Esophagus squamous epithelium (tissue), 5 donors: Measurements from ENCODE around the gene PASD1. TPM values are rescaled to one million over a fixed set of nuclear protein-coding genes. Genes with fewer than 3 reads are reported as not detected.
"Not testable (repeated sequence)": the region's sequence is repeated elsewhere in the genome, so short reads cannot be mapped to it uniquely, and the experiment has no call there.

Source experiments
- DNase-seq: peaks from one replicate; lab custom pipeline; 2025; lab: John Stamatoyannopoulos, UW
- H3K27ac ChIP-seq, 4 donors: fragments of 200-600 bp; sonication (generic); one replicate each; pipeline ENCODE4 v1.5.1; 2016 to 2019; ENCODE audit warnings: mild to moderate bottlenecking in 1 of 4
- H3K27me3 ChIP-seq, 4 donors: fragments of 200-600 bp; sonication (generic); 1 replicate in 3 of 4; 2 replicates in 1 of 4; pipeline versions ENCODE4 v1.5.1 to v1.6.0; 2017 to 2021; ENCODE audit warnings: antibody characterized with exemption in 1 of 4
- H3K36me3 ChIP-seq, 3 donors: fragments of 200-600 bp; sonication (generic); one replicate each; pipeline ENCODE4 v1.5.1; 2016 to 2019
- H3K4me1 ChIP-seq, 3 donors: fragments of 200-600 bp; sonication (generic); one replicate each; pipeline ENCODE4 v1.5.1; 2017 to 2019
- H3K4me3 ChIP-seq, 4 donors: fragments of 200-600 bp; sonication (generic); 1 replicate in 3 of 4; 2 replicates in 1 of 4; pipeline ENCODE4 v1.5.1; 2016 to 2019; ENCODE audit warnings: mild to moderate bottlenecking in 2 of 4, moderate library complexity in 1 of 4
- H3K9me3 ChIP-seq, 3 donors: fragments of 200-600 bp; sonication (generic); one replicate each; pipeline ENCODE4 v1.5.1; 2016 to 2019
- POLR2A ChIP-seq, 4 donors: fragments of 450-650 bp; IDR thresholded peaks; one replicate each; pipeline ENCODE4 v1.6.1; 2017; ENCODE audit warnings: antibody characterized with exemption in 4 of 4, mild to moderate bottlenecking in 4 of 4, moderate library complexity in 3 of 4
- WGBS, 2 donors: methylation state at CpG; one replicate each; pipeline ENCODE4 v1.1.5; 2018; 5-methylcytosine and 5-hydroxymethylcytosine counted together
- intact Hi-C: fragments of 100-400 bp; cut with DNase I; formaldehyde crosslinking; loops from one replicate; pipeline ENCODE4 v1.15.0; 2022
- total RNA-seq, 4 donors: library from RNA; depleted of rRNA; stranded (reverse); fragments of >200 nt; gene quantifications; one replicate each; pipeline ENCODE4 v1.1.0, GENCODE V29; 2016
- TF ChIP-seq, protein P1 (sequence below), 6 experiments: fragments of 450-650 bp in 4 of 6; fragments of 200-600 bp in 2 of 6; sonication (generic) in 2 of 6; IDR thresholded peaks; one replicate each; pipeline ENCODE4 v1.5.1; 2016 to 2019; ENCODE audit warnings: antibody characterized with exemption in 6 of 6, mild to moderate bottlenecking in 4 of 6, moderate library complexity in 4 of 6
- donor health status: DM: yes; HTN: yes; CAD: no.

The PASD1 gene
- total RNA-seq, 4 donors from 2014 or later: not detected

DNA sequence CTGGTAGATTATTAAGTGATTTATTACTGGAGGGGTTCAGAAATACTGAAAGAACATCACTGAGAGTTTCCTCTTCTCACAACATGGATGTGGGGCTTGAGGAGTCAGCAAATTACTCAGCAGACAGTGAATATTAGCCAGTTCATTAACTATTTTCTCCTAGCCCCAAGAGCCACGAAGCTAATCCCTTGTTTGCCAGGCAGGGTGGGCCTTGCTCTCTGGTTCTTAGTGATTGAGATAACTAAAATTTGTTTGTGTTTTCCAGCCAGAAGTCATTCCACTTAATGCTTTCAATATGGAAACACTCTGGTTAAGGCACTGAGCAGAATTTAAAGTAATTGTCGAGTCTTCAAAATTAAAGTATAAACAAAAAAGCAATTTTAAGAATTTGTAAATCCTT is 40.1 kb upstream of the PASD1 start:
- Histone ChIP-seq H3K36me3 (no peaks in the 10 kb centered on the region), H3K4me1 (no peaks in the 10 kb centered on the region), H3K27me3 (peaks cover 0 to 4% (median 0%) of the 10 kb centered on the region in 4 donors), H3K9me3 (no peaks in the 10 kb centered on the region), H3K4me3 (no peak overlapping the region), H3K27ac (no peak overlapping the region)
- no peak for DNase-seq
- intact Hi-C loops: no loop called here
- 39 to 50% methylated on average over 2 of the region's 2 CpGs for WGBS, 2 donors
- TF ChIP-seq, protein P1, sequence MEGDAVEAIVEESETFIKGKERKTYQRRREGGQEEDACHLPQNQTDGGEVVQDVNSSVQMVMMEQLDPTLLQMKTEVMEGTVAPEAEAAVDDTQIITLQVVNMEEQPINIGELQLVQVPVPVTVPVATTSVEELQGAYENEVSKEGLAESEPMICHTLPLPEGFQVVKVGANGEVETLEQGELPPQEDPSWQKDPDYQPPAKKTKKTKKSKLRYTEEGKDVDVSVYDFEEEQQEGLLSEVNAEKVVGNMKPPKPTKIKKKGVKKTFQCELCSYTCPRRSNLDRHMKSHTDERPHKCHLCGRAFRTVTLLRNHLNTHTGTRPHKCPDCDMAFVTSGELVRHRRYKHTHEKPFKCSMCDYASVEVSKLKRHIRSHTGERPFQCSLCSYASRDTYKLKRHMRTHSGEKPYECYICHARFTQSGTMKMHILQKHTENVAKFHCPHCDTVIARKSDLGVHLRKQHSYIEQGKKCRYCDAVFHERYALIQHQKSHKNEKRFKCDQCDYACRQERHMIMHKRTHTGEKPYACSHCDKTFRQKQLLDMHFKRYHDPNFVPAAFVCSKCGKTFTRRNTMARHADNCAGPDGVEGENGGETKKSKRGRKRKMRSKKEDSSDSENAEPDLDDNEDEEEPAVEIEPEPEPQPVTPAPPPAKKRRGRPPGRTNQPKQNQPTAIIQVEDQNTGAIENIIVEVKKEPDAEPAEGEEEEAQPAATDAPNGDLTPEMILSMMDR (IDR thresholded peaks at IDR 0.05): no peak
- no peak for TF ChIP-seq POLR2A (IDR thresholded peaks at IDR 0.05)

DNA sequence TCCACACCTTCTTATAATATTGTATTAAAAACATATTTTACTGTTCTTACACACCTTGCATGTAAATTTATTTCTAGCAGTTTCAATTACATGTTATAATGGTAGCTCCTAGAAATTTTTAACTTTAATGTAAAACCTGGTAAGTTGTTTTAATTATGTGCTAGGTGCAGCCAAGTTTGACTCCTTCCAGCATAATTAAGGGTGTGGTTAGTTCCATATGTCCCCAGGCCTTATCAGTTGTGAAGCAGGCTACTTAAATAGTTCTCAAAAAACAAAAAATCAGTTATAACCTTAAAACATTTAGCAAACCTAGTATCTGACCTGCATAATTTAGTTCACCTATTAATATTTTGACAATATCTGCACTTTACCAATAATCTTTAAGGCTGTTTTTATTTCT is 26.9 kb upstream of the PASD1 start:
- no peak overlapping the region for H3K4me3 ChIP-seq
- H3K27me3 ChIP-seq: no peaks in the 10 kb centered on the region
- DNase-seq: no peak
- no peaks in the 10 kb centered on the region for H3K4me1 ChIP-seq
- H3K36me3 ChIP-seq: no peaks in the 10 kb centered on the region
- intact Hi-C loops: no loop called here
- no peak overlapping the region for H3K27ac ChIP-seq
- no peaks in the 10 kb centered on the region for H3K9me3 ChIP-seq
- TF ChIP-seq POLR2A (IDR thresholded peaks at IDR 0.05): no peak
- TF ChIP-seq, protein P1 (IDR thresholded peaks at IDR 0.05): no peak

DNA sequence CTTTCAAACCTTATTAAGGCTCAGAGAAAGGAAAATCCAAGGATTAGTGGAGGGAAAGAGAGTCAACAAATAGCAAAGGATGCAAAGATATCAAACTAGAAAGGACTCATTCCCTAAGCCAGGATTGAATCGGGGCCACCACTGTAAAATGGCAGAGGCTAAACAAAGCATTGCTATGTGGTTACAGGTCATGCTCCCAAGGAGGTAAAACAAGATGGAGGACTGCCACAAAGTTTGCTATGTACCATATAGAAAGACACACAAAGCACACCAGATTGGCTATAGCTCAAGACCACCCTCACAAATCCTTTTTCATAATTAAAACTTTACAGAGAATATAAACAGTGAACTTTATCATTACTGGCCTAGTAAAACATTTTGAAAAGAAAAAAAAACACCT is 25.9 kb upstream of the PASD1 start:
- no peak overlapping the region for H3K4me3 ChIP-seq
- no peak overlapping the region for H3K27ac ChIP-seq
- DNase-seq: no peak
- intact Hi-C loops: no loop called here
- H3K9me3 ChIP-seq: no peaks in the 10 kb centered on the region
- no peaks in the 10 kb centered on the region for H3K4me1 ChIP-seq
- no peaks in the 10 kb centered on the region for H3K27me3 ChIP-seq
- TF ChIP-seq POLR2A (IDR thresholded peaks at IDR 0.05): no peak
- TF ChIP-seq, protein P1 (IDR thresholded peaks at IDR 0.05): no peak
- H3K36me3 ChIP-seq: no peaks in the 10 kb centered on the region
- 56 to 70% methylated on average over 1 of the region's 1 CpG for WGBS, 2 donors

DNA sequence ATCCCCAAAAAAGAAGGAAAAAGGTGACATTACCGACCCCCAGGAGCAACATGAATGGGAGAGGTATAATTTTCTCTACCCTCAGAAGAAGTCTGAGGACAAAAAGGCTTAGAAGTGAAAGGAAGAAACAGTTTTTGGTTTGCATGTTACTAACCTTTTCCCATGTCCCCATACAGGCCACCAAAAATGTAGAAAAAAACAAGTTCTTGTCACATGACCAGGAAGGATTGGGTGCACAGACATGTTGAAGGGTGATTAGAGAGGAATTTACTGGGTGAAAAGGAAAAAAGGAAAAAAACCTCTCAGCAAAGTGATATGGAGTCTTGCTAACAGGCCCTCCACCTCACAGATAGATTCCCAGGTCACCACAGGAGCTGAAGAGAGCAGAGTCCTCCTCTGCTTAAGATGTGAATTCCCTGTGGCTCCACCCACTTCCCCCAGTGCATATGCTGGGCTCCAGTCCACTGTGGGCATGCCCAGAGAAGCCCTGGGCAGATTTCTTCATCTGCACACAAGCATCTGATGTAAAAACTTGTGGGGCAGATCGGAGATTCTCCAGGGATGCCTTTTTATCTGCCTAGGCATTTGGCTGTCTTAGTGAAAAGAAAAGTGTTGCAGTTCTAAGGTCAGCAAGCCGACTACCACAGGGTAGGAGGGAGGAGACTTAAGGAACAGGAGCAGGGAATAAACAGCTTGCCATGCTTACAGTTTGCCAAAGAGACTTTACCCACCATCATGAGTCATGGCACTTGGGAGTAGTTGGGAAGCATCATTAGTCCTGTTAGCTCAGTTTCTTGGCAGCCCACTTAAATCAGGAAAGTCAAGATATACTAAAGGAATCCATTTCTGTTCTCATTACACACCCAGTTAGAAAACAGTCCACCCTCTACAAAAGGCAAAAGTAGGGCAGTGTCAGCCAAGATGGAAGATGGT is 25.0 kb upstream of the PASD1 start:
- intact Hi-C loops: no loop called here
- TF ChIP-seq, protein P1 (IDR thresholded peaks at IDR 0.05): no peak
- TF ChIP-seq POLR2A (IDR thresholded peaks at IDR 0.05): no peak
- WGBS, 2 donors: 57 to 60% methylated on average over 2 of the region's 3 CpGs

DNA sequence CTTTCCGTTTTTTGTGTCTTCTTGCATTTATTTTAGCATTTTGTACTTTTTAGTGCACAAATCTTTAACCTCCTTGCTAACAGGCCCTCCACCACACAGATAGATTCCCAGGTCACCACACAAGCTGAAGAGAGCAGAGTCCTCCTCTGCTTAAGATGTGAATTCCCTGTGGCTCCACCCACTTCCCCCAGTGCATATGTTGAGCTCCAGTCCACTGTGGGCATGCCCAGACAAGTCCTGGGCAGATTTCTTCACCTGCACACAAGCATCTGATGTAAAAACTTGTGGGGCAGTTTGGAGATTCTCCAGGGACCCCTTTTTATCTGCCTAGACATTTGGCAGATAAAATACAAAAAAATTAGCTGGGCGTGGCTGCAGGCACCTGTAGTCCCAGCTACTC is 19.8 kb upstream of the PASD1 start:
- TF ChIP-seq, protein P1 (IDR thresholded peaks at IDR 0.05): no peak
- no peak for TF ChIP-seq POLR2A (IDR thresholded peaks at IDR 0.05)
- no peak for DNase-seq
- Histone ChIP-seq H3K36me3 (no peaks in the 10 kb centered on the region), H3K27ac (no peak overlapping the region), H3K9me3 (no peaks in the 10 kb centered on the region), H3K4me3 (no peak overlapping the region), H3K4me1 (no peaks in the 10 kb centered on the region), H3K27me3 (no peaks in the 10 kb centered on the region)
- intact Hi-C loops: no loop called here
- WGBS, 2 donors: 30 to 71% methylated on average over 1 to 2 of the region's 2 CpGs

More for the DNA sequence above, 25.0 kb upstream of the PASD1 start:
- Histone ChIP-seq H3K9me3 (no peaks in the 10 kb centered on the region), H3K4me1 (no peaks in the 10 kb centered on the region), H3K27ac (no peak overlapping the region), H3K4me3 (no peak overlapping the region), H3K36me3 (no peaks in the 10 kb centered on the region), H3K27me3 (no peaks in the 10 kb centered on the region)
- DNase-seq: no peak

DNA sequence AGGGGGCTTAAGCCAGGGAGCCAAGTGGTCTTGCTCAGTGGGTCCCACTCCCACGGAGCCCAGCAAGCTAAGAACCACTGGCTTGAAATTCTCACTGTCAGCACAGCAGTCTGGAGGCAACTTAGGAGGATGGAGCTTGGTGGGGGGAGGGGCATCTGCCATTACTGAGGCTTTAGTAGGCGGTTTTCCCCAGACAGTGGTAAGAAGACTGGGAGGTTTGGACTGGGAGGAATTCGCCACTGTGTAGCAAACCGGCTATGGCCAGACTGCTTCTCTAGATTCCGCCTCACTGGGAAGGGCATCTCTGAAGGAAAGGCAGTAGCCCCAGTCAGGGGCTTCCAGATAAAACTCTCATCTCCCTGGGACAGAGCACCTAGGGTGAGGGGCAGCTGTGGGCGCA is 17.2 kb upstream of the PASD1 start:
- H3K27me3 ChIP-seq, H3K36me3 ChIP-seq, H3K9me3 ChIP-seq, intact Hi-C loops, H3K27ac ChIP-seq, DNase-seq, H3K4me1 ChIP-seq, H3K4me3 ChIP-seq: not testable (repeated sequence)
- WGBS, 2 donors: 80% methylated on average over 1 of the region's 6 CpGs; no CpG with 5 or more reads in 1 of the 2 donors

DNA sequence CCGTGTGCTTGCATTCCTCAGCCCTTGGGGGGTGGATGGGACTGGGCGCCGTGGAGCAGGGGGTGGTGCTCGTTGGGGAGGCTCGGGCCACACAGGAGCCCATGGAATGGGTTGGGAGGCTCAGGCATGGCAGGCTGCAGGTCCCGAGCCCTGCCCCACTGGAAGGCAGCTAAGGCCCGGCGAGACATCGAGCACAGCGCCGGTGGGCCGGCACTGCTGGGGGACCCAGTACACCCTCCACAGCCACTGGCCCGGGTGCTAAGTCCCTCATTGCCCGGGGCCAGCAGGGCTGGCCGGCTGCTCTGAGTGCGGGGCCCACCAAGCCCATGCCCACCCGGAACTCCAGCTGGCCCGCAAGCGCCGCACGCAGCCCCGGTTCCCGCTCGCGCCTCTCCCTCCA is 12.3 kb upstream of the PASD1 start:
- intact Hi-C loops, H3K36me3 ChIP-seq, DNase-seq, H3K9me3 ChIP-seq, H3K27me3 ChIP-seq, H3K4me1 ChIP-seq, H3K27ac ChIP-seq, H3K4me3 ChIP-seq: not testable (repeated sequence)
- WGBS, 2 donors: no CpG with 5 or more reads among the region's 25 CpGs
